ENCODE measurements around the gene MLLT3. TPM values are rescaled to one million over a fixed set of nuclear protein-coding genes. Genes with fewer than 3 reads are reported as not detected.
A peak's percentile ranks its signal among the peaks of the same experiment; 100 is the strongest.

MLLT3 gene
- total RNA-seq, 1 donor = 84.6 TPM

DNA sequence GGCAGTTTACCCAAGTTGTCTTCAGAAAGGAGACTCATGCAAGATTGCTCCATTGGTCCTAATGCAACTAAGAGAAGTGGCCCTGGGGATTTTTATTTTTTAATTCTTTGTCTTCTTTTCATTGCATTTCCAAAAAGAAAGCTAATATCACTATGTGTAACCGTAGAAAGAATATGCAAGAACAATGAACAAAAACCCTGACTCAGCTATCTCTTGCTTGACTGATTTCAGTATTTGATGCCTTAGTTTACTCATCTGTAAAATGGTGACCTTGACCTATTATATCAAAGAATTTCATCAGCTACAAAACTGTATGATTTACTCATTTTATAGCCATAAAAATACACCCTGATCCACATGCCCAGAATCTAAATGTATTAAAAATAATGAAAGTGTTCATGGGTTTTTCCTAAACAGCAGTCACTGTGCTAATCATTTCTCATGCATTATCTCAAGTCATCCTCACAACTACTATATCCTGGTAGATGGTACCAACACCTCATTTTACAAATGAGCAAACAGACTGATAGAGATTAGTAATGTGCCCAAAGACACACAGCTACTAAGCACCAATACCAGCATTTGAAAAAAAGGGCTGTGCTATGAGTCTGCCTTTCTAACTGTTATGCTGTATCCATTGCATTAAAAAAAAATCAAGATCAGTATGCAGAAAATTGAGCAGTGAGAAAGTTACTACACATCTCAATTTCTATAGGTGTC lies 185.7 kb downstream of the MLLT3 start:
- no peak for DNase-seq (ENCODE audit: low read depth in 2 of 3, low spot score in 2 of 3)

DNA sequence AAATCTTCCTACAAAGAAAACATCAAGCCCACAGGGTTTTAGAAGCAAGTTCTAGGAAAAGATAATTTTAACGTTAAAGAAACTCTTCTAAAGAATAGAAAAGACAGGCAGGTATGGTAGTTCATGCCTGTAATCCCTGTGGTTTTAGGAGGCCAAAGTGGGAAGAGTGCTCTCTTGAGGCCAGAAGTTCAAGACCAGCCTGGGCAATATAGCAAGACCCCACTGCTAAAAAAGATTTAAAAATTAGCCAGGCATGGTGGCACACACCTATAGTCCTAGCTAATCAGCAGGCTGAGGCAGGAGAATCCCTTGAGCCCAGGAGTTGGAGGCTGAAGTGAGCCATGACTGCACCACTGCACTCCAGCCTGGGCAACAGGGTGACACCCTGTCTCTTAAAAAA lies 193.3 kb downstream of the MLLT3 start:
- no peak for DNase-seq (ENCODE audit: low read depth in 2 of 3, low spot score in 2 of 3)

DNA sequence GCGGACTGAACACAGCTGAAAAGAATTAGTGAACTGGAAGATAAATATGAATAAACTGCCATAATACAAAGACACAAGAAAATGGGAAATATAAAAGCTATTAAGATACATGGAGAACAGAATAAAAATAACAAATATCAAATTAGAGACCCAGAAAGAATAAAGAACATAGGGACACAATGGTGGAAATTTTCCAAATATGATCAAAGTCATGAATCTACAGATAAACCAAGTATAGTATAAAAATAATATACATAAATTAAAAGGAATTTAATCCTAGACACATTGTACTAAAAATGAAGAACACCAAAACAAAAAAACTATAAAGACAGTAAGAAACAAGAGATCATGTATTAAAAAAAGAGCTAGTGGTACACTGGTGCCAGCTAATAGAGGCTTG lies 194.9 kb downstream of the MLLT3 start:
- DNase-seq (ENCODE audit: low read depth in 2 of 3, low spot score in 2 of 3) = no peak

DNA sequence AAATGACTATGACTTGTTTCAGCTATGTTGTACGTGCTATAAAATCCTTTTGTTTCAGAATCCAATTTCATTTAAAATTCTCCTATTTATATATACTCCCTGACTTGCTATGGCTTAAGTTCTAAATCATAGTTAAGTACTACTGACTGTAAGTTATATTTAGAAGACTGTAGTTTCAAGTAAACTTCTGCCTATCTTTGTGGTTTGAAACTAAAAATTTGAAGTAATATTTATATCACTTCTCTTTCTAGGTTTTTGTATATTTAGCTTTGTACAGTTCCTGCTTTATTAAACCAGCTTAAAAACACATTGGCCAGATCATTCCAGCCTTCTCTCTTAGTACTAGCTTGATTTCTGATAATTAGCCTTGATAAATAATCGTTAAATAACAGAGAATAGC lies 196.3 kb downstream of the MLLT3 start:
- DNase-seq (ENCODE audit: low read depth in 2 of 3, low spot score in 2 of 3) = no peak

DNA sequence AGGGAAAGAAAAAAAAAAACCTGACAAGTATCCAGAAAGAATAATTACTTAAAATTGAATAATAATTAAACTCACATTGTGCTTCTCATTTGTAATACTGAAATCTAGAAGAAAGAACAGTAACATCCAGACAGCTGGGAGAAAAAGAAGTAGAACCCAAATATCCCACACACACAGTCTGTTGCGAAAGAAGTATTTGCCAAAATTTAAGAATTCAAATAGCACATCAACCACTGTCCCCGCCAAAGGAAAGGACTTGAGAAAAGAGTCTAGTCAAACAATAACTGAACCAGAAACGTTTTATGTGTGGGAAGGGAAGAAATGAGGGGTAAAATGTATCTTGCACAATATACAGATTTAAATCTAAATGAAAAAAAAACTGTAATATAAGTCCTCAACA lies 202.8 kb downstream of the MLLT3 start:
- no peak for DNase-seq (ENCODE audit: low read depth in 2 of 3, low spot score in 2 of 3)

DNA sequence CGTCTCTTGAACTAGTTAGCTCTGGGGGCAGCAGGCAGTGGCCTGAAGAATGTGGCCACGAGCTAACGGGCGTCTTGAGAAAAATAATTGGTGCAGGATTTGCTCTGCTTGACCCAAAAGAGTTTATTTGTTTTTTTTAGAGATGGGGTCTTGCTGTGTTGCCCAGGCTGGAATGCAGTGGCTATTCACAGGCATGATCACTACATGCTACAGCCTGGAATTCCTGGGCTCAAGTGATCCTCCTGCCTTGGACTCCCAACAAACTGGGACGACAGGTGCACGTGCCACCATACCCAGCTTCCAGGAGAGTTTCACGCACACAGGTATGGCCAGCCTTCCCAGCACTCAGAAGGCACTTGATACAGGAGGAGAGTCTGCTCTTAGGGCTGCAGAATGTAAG lies 203.8 kb downstream of the MLLT3 start:
- DNase-seq (ENCODE audit: low read depth in 2 of 3, low spot score in 2 of 3) = no peak

DNA sequence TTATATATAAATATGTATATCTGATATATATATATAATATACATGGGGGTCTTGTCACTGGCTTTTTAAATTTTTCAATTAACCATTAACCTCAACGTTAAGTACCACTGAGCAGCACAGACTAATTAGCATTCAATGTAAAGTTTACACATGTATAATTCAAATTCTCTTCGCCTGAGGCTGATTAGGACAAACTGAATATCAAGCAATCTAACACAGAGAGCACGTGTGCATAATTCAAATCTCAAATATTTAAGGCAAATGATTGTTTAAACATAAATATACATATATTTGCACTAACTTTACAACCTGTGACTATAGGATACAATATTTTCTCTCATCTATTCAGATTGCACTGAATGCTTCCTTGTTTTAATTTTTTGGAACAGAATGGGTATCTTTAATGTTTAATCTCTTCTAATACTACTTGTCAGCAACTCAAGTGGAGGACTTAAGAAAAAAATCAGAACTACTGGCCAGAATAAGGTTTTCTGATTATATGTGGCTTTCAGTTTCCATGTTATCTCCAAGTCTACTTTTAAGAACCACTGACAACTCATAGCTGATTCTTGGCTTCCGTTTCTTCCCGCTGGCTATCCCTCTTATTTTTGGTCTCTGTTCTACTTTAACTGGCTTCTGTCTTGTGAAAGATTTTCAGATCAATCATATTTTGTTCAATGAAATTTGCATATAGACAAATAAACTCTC lies 204.8 kb downstream of the MLLT3 start:
- DNase-seq (ENCODE audit: low read depth in 2 of 3, low spot score in 2 of 3) = no peak

DNA sequence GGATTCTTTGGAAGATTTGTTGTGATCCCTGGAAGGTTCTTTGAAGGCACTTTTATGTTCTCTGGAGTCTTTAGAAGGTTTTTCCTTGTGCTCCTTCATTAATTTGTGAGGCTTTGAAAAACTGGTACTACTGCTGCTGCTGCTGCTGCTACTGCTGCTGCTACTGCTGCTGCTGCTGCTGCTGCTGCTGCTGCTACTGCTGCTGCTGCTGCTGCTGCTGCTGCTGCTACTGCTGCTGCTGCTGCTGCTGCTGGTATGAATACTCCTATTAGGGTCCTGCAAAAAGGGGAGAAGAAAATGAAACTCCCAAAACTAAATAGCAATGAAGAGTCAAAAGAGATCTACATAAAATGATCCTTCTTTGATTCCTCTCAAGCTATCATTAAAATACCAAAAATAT lies 208.1 kb downstream of the MLLT3 start:
- DNase-seq (ENCODE audit: low read depth in 2 of 3, low spot score in 2 of 3) = no peak

DNA sequence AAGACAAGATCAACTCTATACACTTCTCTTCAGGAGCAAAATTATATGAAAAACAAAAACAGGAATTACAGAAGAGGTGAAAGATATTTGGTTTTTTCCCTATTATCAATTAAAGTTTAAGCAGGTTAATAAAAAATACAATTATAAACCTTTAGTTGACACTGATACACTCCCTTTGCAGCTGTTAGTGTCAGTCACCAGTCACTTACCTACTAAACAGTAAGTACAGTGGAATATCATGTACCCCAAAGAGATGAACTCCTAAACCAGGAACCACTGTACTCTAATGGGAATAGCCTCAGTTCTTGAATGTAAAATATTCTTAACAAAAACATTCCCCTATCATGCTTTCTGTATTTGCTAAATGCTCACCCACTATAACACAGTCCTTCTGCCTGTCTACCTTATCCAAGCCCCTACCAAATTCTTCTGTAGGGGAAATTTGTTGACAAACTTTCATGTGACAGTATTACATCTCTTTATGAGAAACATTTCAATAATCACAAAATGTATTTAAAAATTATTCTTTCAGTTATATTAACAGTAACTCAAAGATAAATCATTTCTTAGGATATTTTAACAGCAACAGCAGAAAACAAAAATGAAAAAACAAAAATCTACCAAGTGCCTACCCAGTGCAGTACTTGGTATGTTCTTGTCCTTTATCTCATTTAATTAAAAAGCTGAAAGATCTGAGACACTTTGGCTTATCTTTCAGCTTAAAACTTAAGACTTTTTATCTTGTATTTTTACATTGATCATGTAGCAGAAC lies 212.8 kb downstream of the MLLT3 start:
- no peak for DNase-seq (ENCODE audit: low read depth in 2 of 3, low spot score in 2 of 3)

DNA sequence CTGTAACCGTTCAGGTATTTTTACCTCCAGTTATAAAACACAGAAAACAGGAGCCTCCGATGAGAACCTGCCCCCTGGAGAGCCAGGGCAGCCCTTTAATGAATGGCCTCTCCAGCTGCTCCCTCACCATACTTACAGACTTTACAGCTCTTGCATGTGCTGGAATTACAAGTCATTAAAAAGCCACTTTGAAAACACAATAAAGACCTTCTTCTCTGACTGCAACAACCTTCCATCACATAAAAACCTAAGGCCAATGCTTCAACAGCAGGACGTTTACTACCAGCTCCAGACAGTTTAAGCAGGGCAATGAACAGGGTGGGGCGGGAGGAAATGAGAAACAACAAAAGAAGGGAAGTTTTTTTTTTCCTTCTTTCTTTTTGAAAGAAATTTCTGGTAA lies 213.8 kb downstream of the MLLT3 start:
- no peak for DNase-seq (ENCODE audit: low read depth in 2 of 3, low spot score in 2 of 3)

DNA sequence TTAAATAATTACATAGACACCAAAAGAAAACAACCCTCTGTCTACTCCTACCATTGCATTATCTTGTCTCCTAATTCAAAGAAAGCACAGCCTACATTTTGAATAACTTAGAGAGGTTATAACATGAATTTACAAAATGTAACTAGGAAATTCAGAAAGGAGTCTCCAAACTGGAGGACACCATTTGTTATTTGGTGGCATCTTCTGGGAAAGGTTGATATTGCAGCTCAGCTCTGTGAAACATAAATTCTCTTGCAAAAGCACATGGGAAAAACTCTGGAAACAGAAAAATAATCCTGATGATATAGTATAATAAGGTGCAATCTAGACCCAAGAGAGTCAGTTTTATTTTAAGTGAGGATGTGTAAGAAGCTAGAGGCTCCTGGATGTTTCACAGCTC lies 215.3 kb downstream of the MLLT3 start:
- peak in 1 of 3 donors; percentile 22 for DNase-seq (ENCODE audit: low read depth in 2 of 3, low spot score in 2 of 3)

DNA sequence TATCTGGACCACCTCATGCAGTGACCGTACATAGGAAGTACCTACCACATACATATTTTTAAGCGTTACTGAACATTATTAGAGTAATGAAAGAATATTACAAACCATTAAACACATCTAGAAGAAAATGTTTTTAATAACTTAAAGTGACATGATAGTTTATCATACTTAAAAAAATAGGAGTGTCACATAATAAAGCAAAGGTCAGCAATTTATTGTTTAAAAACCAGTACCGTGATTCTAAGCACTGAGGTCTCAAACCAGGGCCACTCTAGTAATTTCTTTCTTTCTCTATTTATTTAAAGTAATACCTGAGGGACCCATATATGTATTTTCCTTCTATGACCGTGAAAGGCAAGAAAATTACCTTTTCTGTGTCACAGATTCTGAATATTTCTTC lies 216.0 kb downstream of the MLLT3 start:
- DNase-seq (ENCODE audit: low read depth in 2 of 3, low spot score in 2 of 3) = no peak

DNA sequence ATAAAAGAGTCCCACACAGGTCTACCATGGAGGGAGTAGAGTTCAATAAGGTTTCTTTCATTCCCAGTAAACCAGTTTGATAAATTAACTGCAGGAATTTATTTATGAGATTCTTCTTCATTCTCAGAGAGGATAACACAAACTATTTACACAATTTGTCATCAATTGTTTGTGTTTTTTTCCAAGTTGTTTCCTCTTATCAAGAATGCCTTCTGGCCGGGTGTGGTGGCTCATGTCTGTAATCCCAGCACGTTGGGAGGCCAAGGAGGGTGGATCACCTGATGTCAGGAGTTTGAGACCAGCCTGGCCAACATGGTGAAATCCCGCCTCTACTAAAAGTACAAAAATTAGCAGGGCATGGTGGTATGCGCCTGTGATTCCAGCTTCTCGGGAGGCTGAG lies 216.7 kb downstream of the MLLT3 start:
- no peak for DNase-seq (ENCODE audit: low read depth in 2 of 3, low spot score in 2 of 3)

DNA sequence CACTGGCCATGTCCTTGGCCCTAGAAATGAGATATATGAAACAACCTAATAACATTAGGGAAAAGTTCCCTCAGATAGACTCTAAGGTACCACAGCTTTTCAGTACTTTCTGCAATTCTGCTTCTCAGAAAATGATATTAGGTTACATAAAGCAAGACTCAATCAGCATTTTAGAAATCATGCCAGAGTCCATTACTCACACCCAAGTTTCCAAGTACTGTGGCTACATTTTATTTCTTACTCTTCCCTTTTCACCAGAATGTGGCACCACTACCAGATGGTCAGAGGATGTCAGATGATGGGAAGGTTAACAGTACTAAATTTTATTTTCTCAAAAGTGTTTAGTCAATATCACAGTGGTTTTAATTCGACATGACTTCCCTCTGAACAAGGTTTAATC lies 217.2 kb downstream of the MLLT3 start:
- DNase-seq (ENCODE audit: low read depth in 2 of 3, low spot score in 2 of 3) = peak in 1 of 3 donors; percentile 18

DNA sequence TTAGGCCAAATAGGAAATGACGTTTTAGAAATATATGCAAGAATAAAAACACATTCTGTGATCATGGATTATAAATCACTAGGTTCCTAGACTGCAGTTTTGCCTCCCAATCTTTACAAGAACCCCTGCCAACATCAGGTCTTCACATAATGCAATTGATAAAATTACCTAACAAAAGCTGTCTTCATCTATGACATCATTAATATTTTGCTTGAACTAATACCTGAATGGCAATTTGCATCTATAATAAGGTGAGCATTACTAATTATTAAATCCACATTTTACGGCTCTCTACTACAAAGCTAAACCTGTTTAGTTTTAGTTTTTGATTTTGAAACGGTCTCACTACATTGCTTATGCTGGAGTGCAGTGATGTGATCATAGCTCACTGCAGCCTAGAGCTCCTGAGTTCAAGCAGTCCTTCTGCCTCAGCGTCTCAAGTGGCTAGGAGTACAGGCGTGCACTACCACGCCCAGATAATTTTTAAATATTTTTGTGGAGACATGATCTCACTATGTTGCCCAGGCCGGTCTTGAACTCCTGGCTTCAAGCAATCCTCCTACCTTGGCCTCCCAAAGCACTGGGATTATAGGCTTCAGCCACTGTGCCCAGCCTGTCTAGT lies 218.0 kb downstream of the MLLT3 start:
- DNase-seq (ENCODE audit: low read depth in 2 of 3, low spot score in 2 of 3) = no peak

DNA sequence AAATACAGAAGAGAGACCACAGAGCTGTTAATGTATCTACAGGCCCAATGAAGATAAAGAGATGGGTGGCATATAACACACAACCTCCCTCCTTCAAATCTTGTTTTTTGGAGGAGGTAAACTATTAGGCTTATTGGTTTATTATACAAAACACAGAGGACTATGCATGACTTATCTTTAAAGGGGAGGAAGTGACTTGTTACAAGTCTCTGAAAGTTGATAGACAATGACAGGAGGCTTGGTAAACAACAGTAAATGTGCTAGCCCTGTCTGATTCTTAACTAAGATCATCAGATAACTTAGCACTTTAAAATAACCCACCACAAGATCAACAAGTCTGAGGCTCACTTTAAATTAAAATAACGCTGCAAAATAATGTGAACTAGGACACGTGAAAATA lies 219.0 kb downstream of the MLLT3 start:
- no peak for DNase-seq (ENCODE audit: low read depth in 2 of 3, low spot score in 2 of 3)

DNA sequence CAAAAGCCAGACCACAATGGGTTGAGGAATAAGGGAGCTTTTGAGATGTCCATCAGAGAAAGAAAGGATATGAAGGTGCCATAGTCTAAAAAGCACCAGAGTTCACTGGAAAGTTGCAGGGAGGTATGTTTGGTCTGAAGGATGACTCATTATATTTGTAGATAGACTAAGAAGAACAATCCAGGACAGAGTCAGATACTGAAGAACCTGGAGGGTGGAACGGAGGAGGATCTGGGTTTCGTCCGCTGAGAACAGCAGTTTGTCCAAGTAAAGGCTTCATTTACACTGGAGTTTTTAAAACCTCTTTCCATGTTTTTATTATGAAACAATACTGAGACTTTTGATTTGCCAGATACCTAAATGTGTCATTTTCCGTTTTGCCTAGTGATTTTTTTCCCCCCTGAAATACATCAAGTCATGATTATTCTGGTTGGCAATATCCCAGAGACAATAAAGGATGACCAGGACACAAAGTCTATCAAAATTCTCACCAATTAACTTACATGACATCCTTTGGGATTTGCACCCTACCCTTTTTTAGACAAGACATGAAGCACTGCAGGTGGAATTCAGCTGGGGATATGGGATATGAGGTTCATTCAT lies 219.9 kb downstream of the MLLT3 start:
- DNase-seq (ENCODE audit: low read depth in 2 of 3, low spot score in 2 of 3) = no peak

DNA sequence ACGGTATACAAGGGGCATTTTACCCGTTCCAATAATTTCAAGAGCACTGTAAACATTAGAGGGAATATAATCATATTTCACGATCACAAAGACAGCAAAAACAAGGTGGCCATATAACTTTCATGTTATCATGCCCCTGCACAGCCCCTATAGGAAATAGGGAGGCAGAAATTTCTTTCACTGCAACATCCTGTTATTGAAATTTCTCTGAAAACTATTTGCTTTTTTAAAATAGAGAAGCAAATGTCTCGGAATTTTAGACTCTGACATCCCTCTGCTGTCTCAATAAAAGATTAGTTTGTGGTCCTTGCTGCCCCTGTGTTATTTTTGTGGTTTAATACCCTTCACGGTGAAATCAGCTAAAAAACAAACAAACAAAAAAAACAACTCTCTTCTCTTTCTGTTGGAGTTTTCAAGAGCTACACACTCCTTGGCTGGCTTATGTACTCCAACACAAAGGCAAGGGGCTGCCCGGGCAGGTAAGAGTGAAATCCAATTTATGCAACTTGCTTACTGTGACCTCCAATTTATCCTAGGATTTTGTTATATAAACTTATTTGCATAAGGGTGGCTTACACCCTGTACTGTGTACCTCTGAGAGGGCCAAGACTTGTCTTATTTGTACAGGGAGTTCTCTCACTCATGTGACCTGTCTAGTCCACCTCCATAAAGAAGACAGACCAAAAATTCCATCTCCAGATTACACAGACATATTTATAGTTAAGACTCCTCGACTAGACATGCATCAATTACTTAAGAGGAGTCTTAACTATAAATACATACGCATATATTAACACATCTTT lies 223.6 kb downstream of the MLLT3 start:
- peak in 1 of 3 donors; percentile 66 for DNase-seq (ENCODE audit: low read depth in 2 of 3, low spot score in 2 of 3)

DNA sequence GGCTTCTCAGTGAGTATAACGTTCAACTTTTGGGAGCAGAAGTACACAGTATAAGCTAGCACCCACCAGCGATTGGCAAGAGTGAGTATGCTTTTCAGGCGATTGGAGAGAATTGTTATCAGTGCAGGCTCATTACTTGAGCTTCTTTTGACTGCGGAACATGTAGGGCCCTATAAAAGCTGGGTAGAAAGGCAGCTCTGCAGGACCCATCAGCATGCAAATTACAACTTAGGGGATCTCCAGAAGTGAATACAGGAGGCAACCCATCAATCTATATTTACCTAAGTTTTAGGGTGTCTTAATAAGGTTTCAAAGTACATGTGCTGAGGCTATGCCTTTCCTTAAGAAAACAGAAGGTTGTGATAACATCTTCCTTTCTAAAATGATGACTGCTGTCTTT lies 225.0 kb downstream of the MLLT3 start:
- no peak for DNase-seq (ENCODE audit: low read depth in 2 of 3, low spot score in 2 of 3)

DNA sequence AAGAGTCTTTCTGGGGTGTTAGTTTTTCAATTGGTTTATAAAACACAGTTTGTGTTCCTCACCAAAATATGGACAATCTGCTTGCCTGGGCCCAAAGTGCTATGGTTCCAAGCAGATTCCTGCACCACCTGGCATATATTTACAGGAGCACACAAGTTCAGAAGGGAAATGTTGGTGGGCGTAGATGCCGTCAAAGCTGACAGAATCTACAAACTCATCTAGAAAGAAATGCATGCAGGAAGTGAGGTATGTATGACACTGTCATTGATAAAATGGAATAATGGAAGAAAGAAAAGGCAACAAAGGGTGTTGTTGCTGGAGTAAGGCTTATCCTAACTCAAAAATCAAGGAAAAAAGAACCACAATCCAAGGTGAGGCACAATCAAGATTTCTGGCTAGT lies 225.8 kb downstream of the MLLT3 start:
- DNase-seq (ENCODE audit: low read depth in 2 of 3, low spot score in 2 of 3) = no peak

Measured in hematopoietic multipotent progenitor cell (in vitro differentiated cells).